ENCODE measurements around the gene SLC10A7. TPM values are rescaled to one million over a fixed set of nuclear protein-coding genes. Genes with fewer than 3 reads are reported as not detected.

SLC10A7 gene
- total RNA-seq, 2 experiments from 2014 or later: 14.2 to 16.6 TPM

- ChIA-PET POLR2A (no interaction called here), CTCF (no interaction called here)
- no peak overlapping the region for H3K4me3 Mint-ChIP-seq
- peaks cover 5% of the 10 kb centered on the region for H3K4me1 Mint-ChIP-seq (ENCODE audit: low read depth)
- no peaks in the 10 kb centered on the region for H3K27me3 Mint-ChIP-seq (ENCODE audit: low read depth)
- no peak overlapping the region for H3K27ac Mint-ChIP-seq
- no peaks in the 10 kb centered on the region for H3K36me3 Mint-ChIP-seq (ENCODE audit: low read depth)
- no peak for ATAC-seq
- no peaks in the 10 kb centered on the region for H3K9me3 Mint-ChIP-seq (ENCODE audit: insufficient read depth)
- no peak for DNase-seq
Measured at GRCh38 chr4:146340798-146341197, 180.9 kb downstream of the SLC10A7 start.

DNA sequence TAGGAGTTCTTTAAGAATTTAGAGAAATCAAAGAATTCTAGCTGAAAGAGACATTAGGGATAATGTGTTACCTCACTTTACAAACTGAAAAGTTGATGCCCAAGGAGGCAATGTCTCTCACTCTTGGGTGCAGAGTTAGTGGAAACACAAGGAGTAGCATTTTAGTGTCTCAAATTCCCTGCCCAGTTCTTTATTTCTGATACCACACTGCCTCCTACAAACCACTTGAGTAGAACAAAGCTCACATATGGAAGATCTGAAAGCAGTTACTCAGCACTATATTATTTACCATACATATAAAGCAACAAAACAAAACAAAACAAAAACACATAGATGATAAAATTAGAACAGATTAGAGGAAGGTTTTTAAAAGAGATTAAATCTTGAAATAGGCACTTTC, 183.2 kb downstream of the SLC10A7 start:
- CTCF ChIA-PET: no interaction called here
- no peaks in the 10 kb centered on the region for H3K36me3 Mint-ChIP-seq (ENCODE audit: low read depth)

DNA sequence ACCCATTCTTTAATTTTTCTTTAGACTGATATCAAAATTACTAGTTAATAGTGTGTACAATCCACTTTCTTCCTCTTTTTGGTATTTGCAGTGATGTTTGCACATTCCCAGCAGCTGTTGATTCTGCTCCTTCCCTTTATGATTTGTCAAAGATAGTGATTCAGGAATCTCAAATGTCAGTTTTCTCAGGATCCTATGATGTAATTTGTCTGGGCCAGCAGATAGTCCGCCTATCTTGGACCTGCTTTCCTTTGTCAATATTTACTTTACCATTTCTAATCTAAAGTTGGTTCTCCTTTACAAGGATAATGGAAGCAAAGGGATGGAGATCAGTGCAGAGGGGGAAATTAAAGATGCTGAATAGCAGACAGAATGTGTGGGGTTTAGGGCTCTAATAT, 185.3 kb downstream of the SLC10A7 start:
- H3K9me3 Mint-ChIP-seq (ENCODE audit: insufficient read depth): no peaks in the 10 kb centered on the region
- H3K4me3 Mint-ChIP-seq: no peak overlapping the region
- ATAC-seq (no peak), DNase-seq (no peak)
- no peak overlapping the region for H3K27ac Mint-ChIP-seq
- ChIA-PET POLR2A (no interaction called here), CTCF (interaction anchor here (0.5 kb wide), 1 partner anchor 760 kb away, joined by 3 read pairs; no protein-coding TSS in a partner anchor)
- H3K27me3 Mint-ChIP-seq (ENCODE audit: low read depth): no peaks in the 10 kb centered on the region
- no peaks in the 10 kb centered on the region for H3K4me1 Mint-ChIP-seq (ENCODE audit: low read depth)
- no peaks in the 10 kb centered on the region for H3K36me3 Mint-ChIP-seq (ENCODE audit: low read depth)

More for the DNA sequence above, 183.2 kb downstream of the SLC10A7 start:
- ATAC-seq (no peak), DNase-seq (no peak)
- POLR2A ChIA-PET: no interaction called here
- no peak overlapping the region for H3K4me3 Mint-ChIP-seq
- peaks cover 5% of the 10 kb centered on the region for H3K4me1 Mint-ChIP-seq (ENCODE audit: low read depth)
- H3K27ac Mint-ChIP-seq: no peak overlapping the region
- no peaks in the 10 kb centered on the region for H3K27me3 Mint-ChIP-seq (ENCODE audit: low read depth)
- H3K9me3 Mint-ChIP-seq (ENCODE audit: insufficient read depth): no peaks in the 10 kb centered on the region

DNA sequence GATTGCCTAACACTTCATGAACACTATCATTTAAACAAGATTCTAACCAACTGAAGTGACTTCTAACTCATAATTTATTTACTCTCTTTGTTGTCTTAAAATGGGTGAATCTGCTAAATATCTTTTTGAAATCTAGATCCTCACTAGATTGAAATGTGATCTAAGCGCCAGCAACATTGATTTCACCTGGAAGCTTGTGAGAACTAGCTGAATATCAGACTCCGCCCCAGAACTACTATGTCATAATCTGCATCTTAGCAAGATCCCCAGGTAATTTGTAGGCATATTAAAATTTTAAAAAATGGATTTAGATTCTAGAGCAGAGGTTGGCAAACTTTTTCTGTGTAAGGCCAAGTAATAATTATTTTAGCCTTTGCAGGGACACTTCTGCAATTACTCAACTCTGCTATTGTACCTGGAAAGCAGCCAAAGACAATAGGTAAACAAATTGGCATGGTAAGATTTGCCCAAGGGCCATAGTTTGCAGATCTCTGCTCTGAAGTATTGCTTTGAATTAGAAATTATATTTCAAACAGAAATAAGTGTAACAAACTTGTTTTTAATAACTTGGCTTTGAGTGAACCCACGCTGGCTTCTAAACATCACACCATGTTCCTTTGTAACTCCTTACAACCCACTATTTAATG, 185.9 kb downstream of the SLC10A7 start:
- no peaks in the 10 kb centered on the region for H3K27me3 Mint-ChIP-seq (ENCODE audit: low read depth)

GRCh38 chr4:146334862-146335449, 186.8 kb downstream of the SLC10A7 start:
- Mint-ChIP-seq H3K27me3 (ENCODE audit: low read depth) (no peaks in the 10 kb centered on the region), H3K27ac (no peak overlapping the region), H3K36me3 (ENCODE audit: low read depth) (no peaks in the 10 kb centered on the region), H3K9me3 (ENCODE audit: insufficient read depth) (no peaks in the 10 kb centered on the region), H3K4me3 (no peak overlapping the region), H3K4me1 (ENCODE audit: low read depth) (no peaks in the 10 kb centered on the region)
- no peak for DNase-seq
- CTCF ChIA-PET: no interaction called here
- ATAC-seq: no peak
- POLR2A ChIA-PET: no interaction called here

More for the DNA sequence above, 185.9 kb downstream of the SLC10A7 start:
- Mint-ChIP-seq H3K4me1 (ENCODE audit: low read depth) (no peaks in the 10 kb centered on the region), H3K4me3 (no peak overlapping the region), H3K9me3 (ENCODE audit: insufficient read depth) (no peaks in the 10 kb centered on the region), H3K36me3 (ENCODE audit: low read depth) (no peaks in the 10 kb centered on the region), H3K27ac (no peak overlapping the region)
- ATAC-seq: no peak
- ChIA-PET CTCF (no interaction called here), POLR2A (no interaction called here)
- DNase-seq: no peak

DNA sequence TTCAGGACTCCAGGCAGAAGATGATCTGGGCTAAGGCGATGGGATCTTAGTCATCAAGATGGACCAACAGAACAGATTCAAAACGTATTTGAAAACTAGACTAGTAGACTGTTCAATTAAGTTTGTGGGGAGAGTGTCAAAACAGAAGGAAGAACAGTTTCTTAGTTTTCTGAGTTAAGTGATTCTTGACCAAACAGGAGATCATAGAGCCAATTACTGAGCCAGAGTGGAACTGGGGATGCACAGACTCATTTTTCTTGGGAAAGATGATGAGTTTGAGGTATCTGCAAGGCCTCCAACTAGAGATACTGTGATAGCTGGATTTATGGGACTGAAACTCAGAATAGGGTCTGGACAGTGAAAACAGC, 187.9 kb downstream of the SLC10A7 start:
- Mint-ChIP-seq H3K27me3 (ENCODE audit: low read depth) (no peaks in the 10 kb centered on the region), H3K9me3 (ENCODE audit: insufficient read depth) (no peaks in the 10 kb centered on the region), H3K36me3 (ENCODE audit: low read depth) (no peaks in the 10 kb centered on the region), H3K27ac (no peak overlapping the region), H3K4me3 (no peak overlapping the region), H3K4me1 (ENCODE audit: low read depth) (no peaks in the 10 kb centered on the region)
- ATAC-seq (no peak), DNase-seq (no peak)
- ChIA-PET CTCF (interaction anchor here (1.2 kb wide), 1 partner anchor 10 kb away, joined by 3 read pairs; no protein-coding TSS in a partner anchor), POLR2A (no interaction called here)

- H3K36me3 Mint-ChIP-seq (ENCODE audit: low read depth): no peaks in the 10 kb centered on the region
- H3K27ac Mint-ChIP-seq: no peak overlapping the region
- ChIA-PET POLR2A (no interaction called here), CTCF (interaction anchor here (1.2 kb wide), 1 partner anchor 11 kb away, joined by 3 read pairs; no protein-coding TSS in a partner anchor)
- H3K27me3 Mint-ChIP-seq (ENCODE audit: low read depth): no peaks in the 10 kb centered on the region
- DNase-seq (peak; percentile 21), ATAC-seq (peak; percentile 74)
- no peak overlapping the region for H3K4me3 Mint-ChIP-seq
- no peaks in the 10 kb centered on the region for H3K9me3 Mint-ChIP-seq (ENCODE audit: insufficient read depth)
- H3K4me1 Mint-ChIP-seq (ENCODE audit: low read depth): no peaks in the 10 kb centered on the region
Measured at GRCh38 chr4:146333187-146333894, 188.4 kb downstream of the SLC10A7 start.

DNA sequence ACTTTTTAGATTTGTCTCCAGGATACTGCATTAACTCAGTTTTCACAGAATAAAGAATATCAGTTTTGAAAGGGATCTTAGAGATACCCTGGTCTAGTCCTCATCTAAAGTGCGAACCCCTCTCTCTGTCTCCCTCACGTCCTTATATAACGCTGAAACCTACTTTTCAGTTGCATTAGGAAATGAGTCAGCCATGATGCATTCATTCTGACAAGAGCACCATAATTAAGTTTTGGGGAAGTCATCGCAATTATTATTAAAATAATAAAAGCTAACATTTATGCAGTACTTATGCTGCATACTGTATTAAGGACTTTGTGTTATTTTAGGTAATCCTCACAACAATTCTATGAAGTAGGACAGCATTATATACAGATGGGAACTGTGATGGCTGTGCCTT, 191.3 kb downstream of the SLC10A7 start:
- no peaks in the 10 kb centered on the region for H3K27me3 Mint-ChIP-seq (ENCODE audit: low read depth)
- peaks cover under 1% of the 10 kb centered on the region for H3K36me3 Mint-ChIP-seq (ENCODE audit: low read depth)
- H3K4me3 Mint-ChIP-seq: no peak overlapping the region
- ATAC-seq (no peak), DNase-seq (no peak)
- ChIA-PET POLR2A (no interaction called here), CTCF (interaction anchor here (1.1 kb wide), 1 partner anchor 766 kb away, joined by 4 read pairs; no protein-coding TSS in a partner anchor)
- no peaks in the 10 kb centered on the region for H3K4me1 Mint-ChIP-seq (ENCODE audit: low read depth)
- H3K27ac Mint-ChIP-seq: no peak overlapping the region
- H3K9me3 Mint-ChIP-seq (ENCODE audit: insufficient read depth): no peaks in the 10 kb centered on the region

DNA sequence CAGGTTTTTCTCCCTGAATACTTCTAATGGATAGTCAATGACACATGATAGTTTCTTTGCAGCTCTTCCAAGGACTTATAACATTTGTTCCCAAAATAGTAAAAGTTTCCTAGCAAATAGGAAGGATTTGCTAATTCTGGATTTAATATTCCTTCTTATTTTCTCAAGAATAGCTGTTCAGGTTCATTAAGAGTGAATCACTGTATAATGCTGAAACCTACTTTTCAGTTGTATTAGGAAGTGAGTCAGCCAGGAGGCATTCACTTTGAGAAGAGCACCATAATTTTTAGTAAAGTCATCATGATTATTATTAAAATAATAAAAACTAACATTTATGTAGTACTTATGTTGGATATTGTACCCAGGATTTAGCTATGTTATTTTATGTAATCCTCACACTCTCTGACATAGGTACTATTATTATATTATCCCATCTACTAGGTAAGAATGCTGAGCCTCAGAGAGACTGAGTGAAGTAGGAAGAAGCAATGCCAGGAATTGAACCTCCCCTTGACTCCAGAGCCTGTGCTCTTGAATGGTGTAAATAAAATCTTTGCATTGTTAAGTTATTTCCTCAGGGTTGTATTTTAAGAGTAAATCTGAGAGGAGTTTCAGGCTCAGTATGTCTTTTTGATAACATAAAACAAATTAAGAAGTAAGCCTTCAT, 192.6 kb downstream of the SLC10A7 start:
- Mint-ChIP-seq H3K36me3 (ENCODE audit: low read depth) (peaks cover 7% of the 10 kb centered on the region), H3K27ac (no peak overlapping the region), H3K9me3 (ENCODE audit: insufficient read depth) (no peaks in the 10 kb centered on the region), H3K4me3 (no peak overlapping the region), H3K27me3 (ENCODE audit: low read depth) (no peaks in the 10 kb centered on the region), H3K4me1 (ENCODE audit: low read depth) (no peaks in the 10 kb centered on the region)
- no peak for DNase-seq
- CTCF ChIA-PET: interaction anchor here (1.2 to 1.3 kb wide), 2 partner anchors 9 to 1538 kb away, joined by 3 read pairs; no protein-coding TSS in a partner anchor
- ATAC-seq: no peak
- POLR2A ChIA-PET: no interaction called here

- Mint-ChIP-seq H3K4me1 (ENCODE audit: low read depth) (no peaks in the 10 kb centered on the region), H3K36me3 (ENCODE audit: low read depth) (peaks cover 11% of the 10 kb centered on the region), H3K27me3 (ENCODE audit: low read depth) (no peaks in the 10 kb centered on the region), H3K9me3 (ENCODE audit: insufficient read depth) (no peaks in the 10 kb centered on the region), H3K27ac (no peak overlapping the region), H3K4me3 (no peak overlapping the region)
- ATAC-seq (no peak), DNase-seq (no peak)
- ChIA-PET CTCF (no interaction called here), POLR2A (no interaction called here)
Measured at GRCh38 chr4:146327859-146328650, 193.7 kb downstream of the SLC10A7 start.

DNA sequence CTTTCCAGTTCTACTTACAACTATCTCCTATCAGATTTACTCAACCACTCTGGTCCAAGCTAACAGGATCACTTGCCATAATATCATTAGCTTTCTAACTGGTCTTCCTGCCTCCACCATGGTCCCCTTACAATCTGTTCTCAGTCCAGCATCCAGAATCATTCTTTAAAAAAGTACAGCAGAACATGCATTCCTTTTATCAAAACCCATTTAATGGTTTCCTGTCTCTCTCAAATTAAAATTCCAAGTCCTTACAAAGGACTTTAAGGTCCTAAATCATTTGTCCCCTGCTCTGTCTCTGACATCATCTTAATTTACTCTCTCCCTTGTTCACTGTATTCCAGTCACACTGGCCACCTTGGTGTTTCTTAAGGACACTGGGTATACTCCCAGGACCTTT, 202.8 kb downstream of the SLC10A7 start:
- no peak for ATAC-seq
- no peak for DNase-seq
- H3K36me3 Mint-ChIP-seq (ENCODE audit: low read depth): peaks cover 8% of the 10 kb centered on the region
- H3K4me3 Mint-ChIP-seq: no peak overlapping the region
- ChIA-PET POLR2A (no interaction called here), CTCF (no interaction called here)
- H3K4me1 Mint-ChIP-seq (ENCODE audit: low read depth): no peaks in the 10 kb centered on the region
- no peak overlapping the region for H3K27ac Mint-ChIP-seq
- H3K27me3 Mint-ChIP-seq (ENCODE audit: low read depth): no peaks in the 10 kb centered on the region
- no peaks in the 10 kb centered on the region for H3K9me3 Mint-ChIP-seq (ENCODE audit: insufficient read depth)

Measured in activated CD8-positive, alpha-beta T cell treated with anti-CD3 and anti-CD28 coated beads, Interleukin-2, amount 10 ng/mL, durations not matched to agents 7 days and 5 days (primary cell).